GM12878 (cell line): ENCODE data around the gene MAZ. TPM values are rescaled to one million over a fixed set of nuclear protein-coding genes. Genes with fewer than 3 reads are reported as not detected.

Source experiments
- EGR1 ChIP-seq, 2 experiments: IDR thresholded peaks; 1 replicate in 1 of 2; 2 replicates in 1 of 2; pipeline ENCODE4 v1.6.1; 2011 to 2012; ENCODE audit warnings: low read depth in 2 of 2, low read length in 2 of 2, borderline replicate concordance in 1 of 2, mild to moderate bottlenecking in 1 of 2, moderate library complexity in 1 of 2
- GABPA ChIP-seq: IDR thresholded peaks from 2 replicates; pipeline ENCODE4 v1.6.1; 2014; ENCODE audit warnings: antibody characterized with exemption, low read depth, mild to moderate bottlenecking, inconsistent platforms
- HDGF ChIP-seq: fragments of 450-650 bp; IDR thresholded peaks from 2 replicates; pipeline ENCODE4 v1.6.1; 2016; ENCODE audit warnings: antibody characterized with exemption
- IRF5 ChIP-seq: fragments of 450-650 bp; IDR thresholded peaks from 2 replicates; pipeline ENCODE4 v1.6.1; 2017; ENCODE audit warnings: borderline replicate concordance
- MTA2 ChIP-seq: fragments of 450-650 bp; IDR thresholded peaks from 2 replicates; pipeline ENCODE4 v1.6.1; 2016; ENCODE audit warnings: low read depth, mild to moderate bottlenecking, moderate library complexity
- NFYA ChIP-seq: IDR thresholded peaks from 2 replicates; pipeline ENCODE4 v1.6.1; 2011; ENCODE audit warnings: low read depth, mild to moderate bottlenecking, low read length, improper control_type of control experiment, borderline replicate concordance
- NR2F1 ChIP-seq: fragments of 450-650 bp; conservative IDR thresholded peaks from 2 replicates; pipeline ENCODE4 v1.6.1; 2017; ENCODE audit warnings: mild to moderate bottlenecking
- POLR2AphosphoS5 ChIP-seq: IDR thresholded peaks from 2 replicates; pipeline ENCODE4 v1.6.1; 2011; ENCODE audit warnings: mild to moderate bottlenecking, low read length, inconsistent platforms
- SIN3A ChIP-seq: IDR thresholded peaks from 2 replicates; pipeline ENCODE4 v1.6.1; 2012; ENCODE audit warnings: low read depth, low read length, improper control_type of control experiment
- SPI1 ChIP-seq: IDR thresholded peaks from 2 replicates; pipeline ENCODE4 v1.6.1; 2011; ENCODE audit warnings: low read depth, mild to moderate bottlenecking, low read length, moderate library complexity, borderline replicate concordance; ENCODE audit not compliant: insufficient read depth
- SRF ChIP-seq, 2 experiments: IDR thresholded peaks; 2 replicates each; pipeline ENCODE4 v1.6.1; 2011; ENCODE audit warnings: low read depth in 2 of 2, low read length in 2 of 2, mild to moderate bottlenecking in 1 of 2, moderate library complexity in 1 of 2
- TAF1 ChIP-seq: IDR thresholded peaks from 2 replicates; pipeline ENCODE4 v1.6.1; 2011; ENCODE audit warnings: mild to moderate bottlenecking, low read depth, low read length, borderline replicate concordance
- YBX1 ChIP-seq: fragments of 450-650 bp; IDR thresholded peaks from 2 replicates; pipeline ENCODE4 v1.6.1; 2016; ENCODE audit warnings: antibody characterized with exemption
- ZNF24 ChIP-seq: fragments of 450-650 bp; IDR thresholded peaks from 2 replicates; pipeline ENCODE4 v1.6.1; 2017; ENCODE audit warnings: antibody characterized with exemption, mild to moderate bottlenecking
- polyA plus RNA-seq, 11 experiments: library from polyadenylated mRNA; depleted of rRNA in 4 of 11; unstranded in 6 of 11; stranded (reverse) in 5 of 11; fragments of >200 nt; fragmentation: Nextera tagmentation in 4 of 11; fragmentation: Illumina TruSeq in 1 of 11; extraction: Ambion mirVana in 4 of 11; extraction: Trizol in 1 of 11; gene quantifications; 1 replicate in 1 of 11; 2 replicates in 10 of 11; pipeline versions ENCODE4 v1.2.1 to v1.2.3, GENCODE V29; 2011 to 2016; ENCODE audit warnings: inconsistent platforms in 2 of 11, missing spikeins in 2 of 11, low read depth in 1 of 11
- total RNA-seq, 4 experiments: library from RNA; depleted of rRNA in 3 of 4; stranded (reverse); fragments of >200 nt in 3 of 4; fragmentation: Illumina TruSeq in 1 of 4; extraction: Trizol in 1 of 4; gene quantifications; 2 replicates each; pipeline versions ENCODE4 v1.2.1 to v1.2.3, GENCODE V29; 2013 to 2021
- TF ChIP-seq, protein P1 (sequence below): IDR thresholded peaks from 2 replicates; pipeline ENCODE4 v1.6.1; 2012; ENCODE audit warnings: low read length, inconsistent platforms
- TF ChIP-seq, protein P2 (sequence below): fragments of 450-650 bp; IDR thresholded peaks from 2 replicates; pipeline ENCODE4 v1.6.1; 2017; ENCODE audit warnings: mild to moderate bottlenecking, moderate library complexity
- TF ChIP-seq, protein P3 (sequence below): fragments of 450-650 bp; IDR thresholded peaks from 2 replicates; pipeline ENCODE4 v1.6.1; 2016; ENCODE audit warnings: mild to moderate bottlenecking
- TF ChIP-seq, protein P4 (sequence below): IDR thresholded peaks from 2 replicates; pipeline ENCODE4 v1.6.1; 2011; ENCODE audit warnings: low read depth, low read length, improper control_type of control experiment, borderline replicate concordance
- TF ChIP-seq, protein P5 (sequence below): IDR thresholded peaks from 2 replicates; pipeline ENCODE4 v1.6.1; 2011; ENCODE audit warnings: borderline replicate concordance, low read depth, mild to moderate bottlenecking, moderate library complexity, low read length; ENCODE audit not compliant: insufficient read depth, poor library complexity, severe bottlenecking

MAZ gene
- total and polyA plus RNA-seq, 10 of the 15 experiments (the other 5 are each of a cell fraction or from before 2014, with no cell fraction given), result 23.9 to 309 (median 116) TPM

GRCh38 chr16:29807426-29808218 is 1.3 kb downstream of the MAZ start (continued):
- 0 out of 2 replicates have a peak, but pooled peaks have one; percentile 15 for TF ChIP-seq TAF1
- no peak for TF ChIP-seq NFYA
- peak; percentile 100 for TF ChIP-seq HDGF
- TF ChIP-seq SPI1, result peak; percentile 11; the same call in 1 of the 2 replicates
- no peak for TF ChIP-seq YBX1
- TF ChIP-seq ZNF24, result no peak
- no peak for TF ChIP-seq MTA2
- TF ChIP-seq EGR1 (IDR thresholded peaks at IDR 0.05; ENCODE audit: borderline replicate concordance in 1 of 2, low read depth in 2 of 2, low read length in 2 of 2), result peak in 1 of 2 experiments; percentile 92; a peak in 2 of 3 replicates
- TF ChIP-seq, protein P1, sequence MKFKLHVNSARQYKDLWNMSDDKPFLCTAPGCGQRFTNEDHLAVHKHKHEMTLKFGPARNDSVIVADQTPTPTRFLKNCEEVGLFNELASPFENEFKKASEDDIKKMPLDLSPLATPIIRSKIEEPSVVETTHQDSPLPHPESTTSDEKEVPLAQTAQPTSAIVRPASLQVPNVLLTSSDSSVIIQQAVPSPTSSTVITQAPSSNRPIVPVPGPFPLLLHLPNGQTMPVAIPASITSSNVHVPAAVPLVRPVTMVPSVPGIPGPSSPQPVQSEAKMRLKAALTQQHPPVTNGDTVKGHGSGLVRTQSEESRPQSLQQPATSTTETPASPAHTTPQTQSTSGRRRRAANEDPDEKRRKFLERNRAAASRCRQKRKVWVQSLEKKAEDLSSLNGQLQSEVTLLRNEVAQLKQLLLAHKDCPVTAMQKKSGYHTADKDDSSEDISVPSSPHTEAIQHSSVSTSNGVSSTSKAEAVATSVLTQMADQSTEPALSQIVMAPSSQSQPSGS, result no peak
- TF ChIP-seq, protein P2, sequence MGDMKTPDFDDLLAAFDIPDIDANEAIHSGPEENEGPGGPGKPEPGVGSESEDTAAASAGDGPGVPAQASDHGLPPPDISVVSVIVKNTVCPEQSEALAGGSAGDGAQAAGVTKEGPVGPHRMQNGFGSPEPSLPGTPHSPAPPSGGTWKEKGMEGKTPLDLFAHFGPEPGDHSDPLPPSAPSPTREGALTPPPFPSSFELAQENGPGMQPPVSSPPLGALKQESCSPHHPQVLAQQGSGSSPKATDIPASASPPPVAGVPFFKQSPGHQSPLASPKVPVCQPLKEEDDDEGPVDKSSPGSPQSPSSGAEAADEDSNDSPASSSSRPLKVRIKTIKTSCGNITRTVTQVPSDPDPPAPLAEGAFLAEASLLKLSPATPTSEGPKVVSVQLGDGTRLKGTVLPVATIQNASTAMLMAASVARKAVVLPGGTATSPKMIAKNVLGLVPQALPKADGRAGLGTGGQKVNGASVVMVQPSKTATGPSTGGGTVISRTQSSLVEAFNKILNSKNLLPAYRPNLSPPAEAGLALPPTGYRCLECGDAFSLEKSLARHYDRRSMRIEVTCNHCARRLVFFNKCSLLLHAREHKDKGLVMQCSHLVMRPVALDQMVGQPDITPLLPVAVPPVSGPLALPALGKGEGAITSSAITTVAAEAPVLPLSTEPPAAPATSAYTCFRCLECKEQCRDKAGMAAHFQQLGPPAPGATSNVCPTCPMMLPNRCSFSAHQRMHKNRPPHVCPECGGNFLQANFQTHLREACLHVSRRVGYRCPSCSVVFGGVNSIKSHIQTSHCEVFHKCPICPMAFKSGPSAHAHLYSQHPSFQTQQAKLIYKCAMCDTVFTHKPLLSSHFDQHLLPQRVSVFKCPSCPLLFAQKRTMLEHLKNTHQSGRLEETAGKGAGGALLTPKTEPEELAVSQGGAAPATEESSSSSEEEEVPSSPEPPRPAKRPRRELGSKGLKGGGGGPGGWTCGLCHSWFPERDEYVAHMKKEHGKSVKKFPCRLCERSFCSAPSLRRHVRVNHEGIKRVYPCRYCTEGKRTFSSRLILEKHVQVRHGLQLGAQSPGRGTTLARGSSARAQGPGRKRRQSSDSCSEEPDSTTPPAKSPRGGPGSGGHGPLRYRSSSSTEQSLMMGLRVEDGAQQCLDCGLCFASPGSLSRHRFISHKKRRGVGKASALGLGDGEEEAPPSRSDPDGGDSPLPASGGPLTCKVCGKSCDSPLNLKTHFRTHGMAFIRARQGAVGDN, result peak; percentile 97
- TF ChIP-seq IRF5, result no peak
- TF ChIP-seq, protein P3, sequence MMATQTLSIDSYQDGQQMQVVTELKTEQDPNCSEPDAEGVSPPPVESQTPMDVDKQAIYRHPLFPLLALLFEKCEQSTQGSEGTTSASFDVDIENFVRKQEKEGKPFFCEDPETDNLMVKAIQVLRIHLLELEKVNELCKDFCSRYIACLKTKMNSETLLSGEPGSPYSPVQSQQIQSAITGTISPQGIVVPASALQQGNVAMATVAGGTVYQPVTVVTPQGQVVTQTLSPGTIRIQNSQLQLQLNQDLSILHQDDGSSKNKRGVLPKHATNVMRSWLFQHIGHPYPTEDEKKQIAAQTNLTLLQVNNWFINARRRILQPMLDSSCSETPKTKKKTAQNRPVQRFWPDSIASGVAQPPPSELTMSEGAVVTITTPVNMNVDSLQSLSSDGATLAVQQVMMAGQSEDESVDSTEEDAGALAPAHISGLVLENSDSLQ, result peak; percentile 78
- TF ChIP-seq GABPA, result no peak
- TF ChIP-seq, protein P4, sequence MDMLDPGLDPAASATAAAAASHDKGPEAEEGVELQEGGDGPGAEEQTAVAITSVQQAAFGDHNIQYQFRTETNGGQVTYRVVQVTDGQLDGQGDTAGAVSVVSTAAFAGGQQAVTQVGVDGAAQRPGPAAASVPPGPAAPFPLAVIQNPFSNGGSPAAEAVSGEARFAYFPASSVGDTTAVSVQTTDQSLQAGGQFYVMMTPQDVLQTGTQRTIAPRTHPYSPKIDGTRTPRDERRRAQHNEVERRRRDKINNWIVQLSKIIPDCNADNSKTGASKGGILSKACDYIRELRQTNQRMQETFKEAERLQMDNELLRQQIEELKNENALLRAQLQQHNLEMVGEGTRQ, result peak; percentile 27; the same call in 1 of the 2 replicates
- TF ChIP-seq SRF (IDR thresholded peaks at IDR 0.05; ENCODE audit: low read depth in 2 of 2, low read length in 2 of 2), result no peak
- no peak for TF ChIP-seq NR2F1
- TF ChIP-seq, protein P5, sequence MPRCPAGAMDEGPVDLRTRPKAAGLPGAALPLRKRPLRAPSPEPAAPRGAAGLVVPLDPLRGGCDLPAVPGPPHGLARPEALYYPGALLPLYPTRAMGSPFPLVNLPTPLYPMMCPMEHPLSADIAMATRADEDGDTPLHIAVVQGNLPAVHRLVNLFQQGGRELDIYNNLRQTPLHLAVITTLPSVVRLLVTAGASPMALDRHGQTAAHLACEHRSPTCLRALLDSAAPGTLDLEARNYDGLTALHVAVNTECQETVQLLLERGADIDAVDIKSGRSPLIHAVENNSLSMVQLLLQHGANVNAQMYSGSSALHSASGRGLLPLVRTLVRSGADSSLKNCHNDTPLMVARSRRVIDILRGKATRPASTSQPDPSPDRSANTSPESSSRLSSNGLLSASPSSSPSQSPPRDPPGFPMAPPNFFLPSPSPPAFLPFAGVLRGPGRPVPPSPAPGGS, result no peak
- TF ChIP-seq POLR2AphosphoS5, result peak; percentile 65
- TF ChIP-seq SIN3A, result peak; percentile 83; the same call in 1 of the 2 replicates
